A549 treated with CORT108297 at 1 μM for 4 hours (cell line): ENCODE measurements around the gene PIEZO1. TPM values are rescaled to one million over a fixed set of nuclear protein-coding genes. Genes with fewer than 3 reads are reported as not detected.

Experiments used
- total RNA-seq: library from RNA; stranded (reverse); fragments of 200-300 nt; extraction: Qiagen RNA extraction; gene quantifications from 5 replicates; pipeline ENCODE4 v1.2.3, GENCODE V29; 2022

The PIEZO1 gene
- 100 to 156 TPM (median 149 TPM) in 5 replicates for total RNA-seq

GRCh38 chr16:88785106-88785924 is at the start of gene PIEZO1:
TSS of gene PIEZO1 (minus strand) at chr16:88785220. CDS start at chr16:88784964, 256 bp downstream.

GRCh38 chr16:88811769-88812512 is 26.9 kb upstream of the PIEZO1 start, which contains the start of gene APRT:
TSS of gene APRT (minus strand) at chr16:88811928. CDS start at chr16:88811899, 29 bp downstream.

GRCh38 chr16:88803264-88803987 is 18.4 kb upstream of the PIEZO1 start, which contains the start of gene CDT1:
TSS of gene CDT1 (plus strand) at chr16:88803789. CDS start at chr16:88803832, 43 bp downstream.

GRCh38 chr16:88706229-88706964 is 78.6 kb downstream of the PIEZO1 start, which contains the start of the genes CTU2 and RNF166:
TSS of gene CTU2 (plus strand) at chr16:88706503. CDS start at chr16:88706531, 28 bp downstream.
TSS of gene RNF166 (minus strand) at chr16:88706408. CDS start at chr16:88706325, 83 bp downstream.

GRCh38 chr16:88686439-88687253 is 98.4 kb downstream of the PIEZO1 start, which contains the start of gene SNAI3:
TSS of gene SNAI3 (minus strand) at chr16:88686507. CDS start at chr16:88686406, 101 bp downstream.

Other genes starting within 250 kb of the PIEZO1 start
- 50.1 to 53.6 TPM (median 53.0 TPM) in 5 replicates for gene ZC3H18, start 214.8 kb downstream of the PIEZO1 start, total RNA-seq
- gene IL17C, start 146.6 kb downstream of the PIEZO1 start, total RNA-seq, result not detected in 5 replicates
- gene CYBA, start 134.2 kb downstream of the PIEZO1 start, total RNA-seq, result 230 to 330 TPM (median 300 TPM) in 5 replicates
- gene MVD, start 122.1 kb downstream of the PIEZO1 start, total RNA-seq, result 20.3 to 24.6 TPM (median 23.8 TPM) in 5 replicates
- 0.14 to 0.28 TPM (median 0.16 TPM) in 5 replicates for gene SNAI3, start 98.7 kb downstream of the PIEZO1 start, total RNA-seq
- gene RNF166, start 78.8 kb downstream of the PIEZO1 start, total RNA-seq, result 11.7 to 18.3 TPM (median 17.1 TPM) in 5 replicates
- gene CTU2, start 78.7 kb downstream of the PIEZO1 start, total RNA-seq, result 24.3 to 36.6 TPM (median 33.9 TPM) in 5 replicates
- gene CDT1, start 18.6 kb upstream of the PIEZO1 start, total RNA-seq, result 28.0 to 36.0 TPM (median 34.9 TPM) in 5 replicates
- 277 to 450 TPM (median 414 TPM) in 5 replicates for gene APRT, start 26.7 kb upstream of the PIEZO1 start, total RNA-seq
- gene GALNS, start 71.7 kb upstream of the PIEZO1 start, total RNA-seq, result 34.6 to 49.5 TPM (median 48.9 TPM) in 5 replicates
- 99.3 to 128 TPM (median 107 TPM) in 5 replicates for gene TRAPPC2L, start 71.9 kb upstream of the PIEZO1 start, total RNA-seq
- not detected in 5 replicates for gene PABPN1L, start 81.4 kb upstream of the PIEZO1 start, total RNA-seq
- gene CBFA2T3, start 192.0 kb upstream of the PIEZO1 start, total RNA-seq, result 0.22 to 0.56 TPM (median 0.31 TPM) in 5 replicates